Left kidney (tissue), 2 donors: ENCODE measurements around the gene PECR. TPM values are rescaled to one million over a fixed set of nuclear protein-coding genes. Genes with fewer than 3 reads are reported as not detected.
"Not testable (repeated sequence)": the region's sequence is repeated elsewhere in the genome, so short reads cannot be mapped to it uniquely, and the experiment has no call there.

Experiments
- DNase-seq: peaks from one replicate; pipeline ENCODE4 v3.0.0-alpha.2; 2013
- polyA plus RNA-seq: library from polyadenylated mRNA; unstranded; fragments of 120-200 nt; gene quantifications from one replicate; pipeline ENCODE4 v1.2.1, GENCODE V29; 2013; ENCODE audit not compliant: insufficient read length

PECR gene
- polyA plus RNA-seq, 1 donor, result 46.0 TPM

DNA sequence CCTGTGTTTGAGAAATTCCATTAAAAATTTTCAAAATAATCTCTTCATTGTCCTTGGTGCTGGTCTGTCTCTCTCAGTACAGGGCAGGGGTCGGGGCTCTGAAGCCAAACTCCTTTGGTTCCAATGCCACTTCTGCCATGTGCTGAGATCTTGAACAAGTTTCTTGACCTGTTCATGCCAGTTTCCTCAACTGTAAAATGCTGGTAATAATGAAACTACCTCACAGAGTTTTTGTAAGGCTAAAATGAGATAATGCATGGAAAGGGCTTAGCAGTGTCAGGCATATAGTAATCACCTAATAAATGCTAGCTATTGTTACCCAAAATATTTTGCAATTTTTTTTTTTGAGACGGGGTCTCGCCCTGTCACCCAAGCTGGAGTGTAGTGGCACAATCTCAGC, 51.4 kb downstream of the PECR start:
- DNase-seq, result no peak

DNA sequence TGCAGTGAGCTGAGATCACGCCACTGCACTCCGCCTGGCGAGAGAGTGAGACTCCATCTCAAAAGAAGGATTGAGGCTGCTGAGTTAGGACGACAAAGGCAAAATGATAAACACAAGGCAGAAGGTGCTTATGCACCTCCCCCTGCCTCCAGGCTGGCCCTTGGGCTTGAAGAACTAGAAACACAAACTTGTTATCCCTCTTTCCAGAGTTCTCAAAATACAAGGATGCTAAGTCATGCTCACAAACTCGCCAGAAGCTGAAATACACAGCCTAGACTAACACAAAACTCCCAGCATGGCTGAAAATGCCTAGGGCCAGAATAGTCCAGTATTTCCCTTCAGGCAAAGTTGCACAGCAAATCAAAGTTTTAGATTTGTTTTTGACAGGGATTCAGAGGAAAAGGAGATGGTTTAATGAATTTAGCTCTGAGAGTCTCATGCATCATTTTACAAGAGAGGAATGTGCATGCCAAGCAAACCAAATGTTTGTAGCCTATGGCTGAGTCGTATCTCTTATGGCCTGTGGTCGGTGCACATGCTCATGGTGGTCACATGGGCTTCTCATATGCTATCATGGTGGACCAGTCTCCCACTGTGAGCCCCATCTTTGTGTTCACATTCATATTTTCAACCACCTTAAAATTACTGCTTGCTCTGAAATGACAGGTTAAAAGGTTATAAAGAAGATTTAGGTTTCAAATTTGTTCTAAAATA, 52.0 kb downstream of the PECR start:
- DNase-seq, result no peak

DNA sequence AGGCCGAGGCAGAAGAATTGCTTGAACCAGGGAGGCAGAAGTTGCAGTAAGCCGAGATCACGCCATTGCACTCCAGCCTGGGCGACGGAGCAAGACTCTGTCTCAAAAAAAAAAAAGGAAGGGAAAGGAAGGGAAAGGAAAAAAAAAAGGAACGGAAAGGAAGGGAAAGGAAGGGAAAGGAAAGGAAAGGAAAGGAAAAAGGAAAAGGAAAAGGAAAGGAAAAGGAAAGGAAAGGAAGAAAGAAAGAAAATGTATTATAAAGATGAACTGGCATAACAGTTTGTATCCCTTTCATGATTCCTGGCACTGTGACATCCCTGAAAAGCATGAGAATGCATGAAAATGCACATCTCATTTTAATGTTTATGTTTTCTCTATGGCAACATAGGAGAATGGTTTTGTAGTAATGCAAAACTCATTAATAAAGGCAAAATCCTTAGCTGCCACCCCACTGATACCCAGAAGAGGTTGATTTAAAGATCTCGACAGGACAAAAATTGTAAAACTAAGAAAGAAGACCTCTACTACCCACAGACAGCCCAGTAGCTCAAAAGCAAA, 56.8 kb downstream of the PECR start:
- no peak for DNase-seq

DNA sequence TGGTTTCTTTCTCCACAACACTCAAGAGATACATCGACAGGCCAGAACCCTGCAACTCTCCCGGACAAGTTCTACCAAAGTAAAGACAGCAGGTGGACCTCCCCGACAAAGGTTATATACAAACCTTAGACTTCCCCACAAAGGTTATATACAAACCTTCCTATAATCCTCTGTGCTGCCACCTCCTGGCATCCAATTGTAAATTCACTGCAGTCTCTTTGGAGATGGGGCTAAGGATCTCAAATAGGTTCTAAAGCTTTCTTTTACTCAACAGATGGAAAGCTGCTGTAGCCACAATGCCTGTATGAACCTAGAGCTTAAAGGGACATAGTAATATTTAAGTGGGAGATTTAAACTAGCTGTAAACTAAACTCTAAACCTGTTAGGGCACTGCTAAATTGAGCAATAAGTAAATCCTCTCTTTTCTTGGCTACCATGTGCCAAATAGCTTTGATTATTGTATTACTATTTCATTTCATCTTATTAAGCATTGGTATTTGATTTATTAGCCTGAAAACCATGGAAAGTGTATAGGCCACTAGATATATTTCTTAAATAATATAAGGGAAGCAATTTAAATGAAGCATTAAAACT, 58.5 kb downstream of the PECR start:
- DNase-seq, result no peak

DNA sequence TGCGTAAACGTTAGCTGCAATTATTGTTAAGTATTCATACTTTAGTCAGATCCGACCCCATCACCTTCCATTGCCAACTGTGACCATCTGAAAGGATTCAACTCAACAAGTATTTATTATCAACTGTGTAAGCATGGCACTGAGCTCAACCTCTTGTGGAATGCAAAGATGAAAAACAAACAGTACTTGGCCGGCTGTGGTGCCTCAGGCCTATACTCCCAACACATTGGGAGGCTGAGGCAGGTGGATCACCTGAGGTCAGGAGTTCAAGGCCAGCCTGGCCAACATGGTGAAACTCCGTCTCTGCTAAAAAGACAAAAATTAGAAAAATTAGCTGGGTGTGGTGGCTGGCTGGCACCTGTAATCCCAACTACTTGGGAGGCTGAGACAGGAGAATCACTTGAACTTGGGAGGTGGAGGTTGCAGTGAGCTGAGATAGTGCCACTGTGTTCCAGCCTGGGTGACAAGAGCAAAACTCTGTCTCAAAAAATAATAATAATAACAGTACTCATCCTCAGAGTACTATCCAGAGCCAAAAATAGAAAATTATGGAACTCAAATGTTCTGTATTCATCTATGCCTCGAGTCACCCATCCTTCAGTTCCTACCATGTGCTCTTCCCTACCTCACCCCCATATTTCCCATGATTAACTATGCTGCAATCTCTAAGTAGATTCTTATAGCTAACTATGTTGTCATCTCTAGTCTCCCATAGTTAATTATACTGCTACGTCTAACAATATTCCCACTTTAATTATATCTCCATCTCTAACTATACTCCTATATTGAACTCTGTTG, 59.6 kb downstream of the PECR start:
- DNase-seq, result no peak

DNA sequence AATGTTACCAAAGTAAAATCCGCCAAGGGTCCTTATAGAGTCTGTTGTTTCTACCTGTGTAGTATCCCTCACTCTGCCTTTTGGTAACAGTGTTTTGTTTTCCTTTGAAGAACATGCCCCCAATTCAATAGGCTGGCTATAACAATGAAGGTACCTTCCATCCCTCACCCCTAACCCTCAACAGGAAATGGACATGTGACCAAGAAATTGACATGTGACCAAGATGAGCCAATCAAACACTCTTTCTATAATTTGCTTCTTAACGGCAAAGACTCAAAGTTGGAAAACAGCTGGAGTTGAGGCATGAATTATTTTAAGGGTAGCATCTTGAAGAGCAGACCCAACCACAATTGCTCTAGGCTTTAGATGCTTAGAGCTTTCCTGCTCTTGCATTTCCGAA, 62.9 kb downstream of the PECR start:
- no peak for DNase-seq

DNA sequence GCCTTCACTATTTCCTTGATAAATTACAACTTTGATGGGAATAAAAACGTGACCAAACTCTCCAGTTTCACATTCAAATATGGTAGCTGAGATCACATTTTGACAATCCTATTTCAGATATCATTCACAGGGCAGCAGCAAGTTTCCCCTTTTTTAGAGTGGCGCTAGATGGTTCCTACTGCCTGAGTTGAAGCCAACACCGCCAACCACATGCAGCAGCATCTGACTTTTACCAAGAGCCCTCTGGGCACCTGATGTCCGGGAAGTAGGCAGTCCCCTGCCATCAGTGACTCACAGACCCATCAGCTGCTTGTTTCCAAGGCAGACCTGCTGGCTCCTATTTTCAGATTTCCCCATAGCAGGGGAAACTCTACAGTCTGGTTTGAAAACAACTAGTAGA, 64.2 kb downstream of the PECR start:
- DNase-seq, result no peak

DNA sequence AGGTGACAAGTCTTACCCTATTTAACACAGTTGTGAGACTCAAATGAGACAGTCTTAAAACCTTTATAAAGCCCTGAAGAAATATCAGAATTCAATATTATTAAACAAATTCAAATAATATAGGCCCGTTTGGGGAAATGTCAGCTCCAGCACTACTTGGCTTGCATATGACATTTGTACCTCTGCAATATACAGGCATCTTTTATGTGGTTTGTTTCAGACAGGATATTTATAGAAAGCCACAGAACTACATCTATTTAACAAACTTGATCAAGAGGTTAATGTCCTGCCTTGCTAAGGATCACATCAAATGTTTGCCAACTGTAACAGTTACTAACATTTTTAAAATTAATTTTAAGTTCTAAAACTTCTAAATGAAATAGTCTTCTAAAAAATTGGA, 65.0 kb downstream of the PECR start:
- DNase-seq, result no peak

DNA sequence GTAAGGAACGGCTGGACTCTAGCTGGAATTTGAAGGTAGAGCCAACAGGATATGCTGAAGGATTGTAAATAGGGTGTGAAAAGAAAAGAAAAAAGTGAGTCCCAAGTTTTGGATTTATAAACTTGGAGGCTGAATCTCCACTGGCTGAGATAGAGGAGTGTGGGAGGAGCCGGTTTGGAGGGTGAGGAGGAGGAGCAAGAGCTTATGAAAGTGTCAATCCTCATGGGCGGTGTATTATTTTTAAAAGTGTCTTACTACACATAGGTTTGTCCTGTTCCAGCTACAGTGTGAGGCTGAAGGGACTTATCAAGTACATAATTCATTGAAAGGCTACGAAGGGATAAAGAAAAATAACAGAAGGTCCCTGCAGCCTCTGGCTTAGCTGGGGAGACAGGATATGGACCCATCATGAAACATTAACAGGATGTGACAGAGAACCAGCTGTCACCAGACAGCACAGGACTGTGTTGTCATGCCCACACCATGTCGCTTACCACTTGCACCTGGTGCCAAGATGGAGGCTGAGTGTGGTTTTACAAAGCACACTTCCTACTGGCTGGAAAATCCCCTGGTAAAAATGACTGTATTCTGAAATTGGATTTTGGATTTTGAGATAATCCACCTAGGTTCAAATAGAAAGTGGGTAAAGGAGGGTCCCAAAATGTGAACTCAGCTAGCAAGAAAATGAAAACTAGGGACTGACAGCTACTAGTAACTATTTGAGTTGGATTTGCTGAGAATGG, 65.7 kb downstream of the PECR start:
- no peak for DNase-seq

DNA sequence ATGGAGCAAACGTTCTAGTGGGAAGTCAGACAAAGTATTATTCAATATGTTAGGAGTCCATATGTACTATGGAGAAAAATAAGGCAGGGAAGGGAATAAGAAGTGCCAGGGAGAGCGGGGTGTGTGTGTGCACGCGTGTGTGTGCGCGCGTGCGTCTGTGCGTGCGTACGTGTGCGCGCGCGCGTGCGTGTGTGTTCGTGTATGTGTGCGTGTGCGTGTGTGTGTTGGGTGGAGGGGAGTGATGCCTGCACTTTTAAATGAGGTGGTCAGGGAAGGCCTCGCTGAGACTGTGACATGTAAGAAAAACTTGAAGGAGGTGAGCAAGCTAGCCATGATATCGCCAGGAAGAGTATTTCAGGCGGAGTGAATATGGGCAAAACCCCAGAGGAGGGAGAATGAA, 66.6 kb downstream of the PECR start:
- no peak for DNase-seq

DNA sequence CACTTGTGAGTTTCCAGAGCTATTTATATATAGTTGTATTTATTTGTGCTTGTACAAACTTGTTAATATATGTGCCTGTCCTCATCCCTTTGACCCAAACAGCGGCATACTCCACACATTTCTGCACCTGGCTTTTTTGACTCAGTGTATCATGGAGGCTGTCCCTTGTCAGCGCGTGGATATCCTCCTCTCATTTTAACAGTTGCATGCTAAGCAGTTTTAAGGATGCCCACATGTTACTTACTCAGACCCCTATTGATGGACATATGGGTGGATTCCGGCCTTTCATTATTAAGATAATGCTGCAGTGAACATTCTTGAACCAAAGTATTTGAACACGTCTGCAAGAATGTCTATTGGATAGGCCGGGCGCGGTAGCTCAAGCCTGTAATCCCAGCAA, 67.6 kb downstream of the PECR start:
- no peak for DNase-seq

DNA sequence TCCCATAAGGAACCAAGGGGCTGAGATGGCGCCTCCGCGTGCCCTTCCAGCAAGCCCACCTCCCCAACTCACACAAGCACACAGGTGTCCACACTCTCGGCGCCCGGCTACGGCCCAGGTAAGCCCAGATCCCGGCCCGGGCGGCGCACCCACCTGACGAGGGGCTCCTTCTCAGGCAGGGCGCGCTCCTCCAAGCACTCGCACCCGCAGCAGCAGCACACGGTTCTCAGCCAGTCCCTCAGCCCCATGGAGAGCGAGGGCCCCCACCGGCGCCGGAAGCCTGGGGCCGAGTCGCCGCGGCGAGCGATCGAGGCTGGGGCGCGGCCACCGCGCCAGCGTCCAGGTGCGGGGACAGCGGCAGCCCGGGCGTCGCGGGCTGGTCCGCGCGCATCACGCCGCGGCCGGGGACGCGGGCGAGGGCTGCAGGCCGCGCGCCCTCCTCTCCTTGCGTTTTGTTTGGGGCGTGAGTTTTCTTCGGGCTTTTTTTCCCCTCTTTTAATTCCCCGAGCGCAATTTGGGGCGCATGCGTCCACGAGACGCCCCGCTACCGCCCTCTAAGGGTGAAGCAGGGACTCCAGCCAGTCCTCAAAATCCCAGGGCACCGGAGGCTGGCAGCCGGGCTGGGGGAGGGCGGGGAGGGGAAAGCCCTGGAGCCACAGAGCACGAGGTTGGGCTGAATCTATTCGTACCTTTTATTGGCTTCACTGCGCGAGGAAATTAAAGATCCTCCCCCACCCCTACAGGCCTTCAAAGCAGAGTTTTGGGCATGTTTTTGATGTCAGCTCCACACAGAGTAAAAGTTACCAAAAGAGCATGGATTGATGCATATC, 68.3 kb downstream of the PECR start, which contains the start of gene MREG:
Gene MREG, minus strand, starts transcription at position 472 of the 830 bp plus-strand sequence. Its CDS starts 224 bp downstream, at position 248.
- DNase-seq, result peak; percentile 87

DNA sequence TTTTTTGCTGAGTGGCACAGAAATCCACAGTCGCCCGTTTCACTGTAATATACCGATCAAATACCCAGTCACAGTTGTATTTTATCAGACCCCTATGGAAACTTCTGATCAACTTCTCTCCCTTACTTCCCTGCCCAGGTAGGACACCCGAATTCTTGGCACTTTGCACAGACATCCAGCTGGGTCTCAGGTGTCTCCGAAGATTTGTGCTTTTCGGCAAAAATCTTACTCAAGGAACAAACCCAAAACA, 68.9 kb downstream of the PECR start:
- no peak for DNase-seq

DNA sequence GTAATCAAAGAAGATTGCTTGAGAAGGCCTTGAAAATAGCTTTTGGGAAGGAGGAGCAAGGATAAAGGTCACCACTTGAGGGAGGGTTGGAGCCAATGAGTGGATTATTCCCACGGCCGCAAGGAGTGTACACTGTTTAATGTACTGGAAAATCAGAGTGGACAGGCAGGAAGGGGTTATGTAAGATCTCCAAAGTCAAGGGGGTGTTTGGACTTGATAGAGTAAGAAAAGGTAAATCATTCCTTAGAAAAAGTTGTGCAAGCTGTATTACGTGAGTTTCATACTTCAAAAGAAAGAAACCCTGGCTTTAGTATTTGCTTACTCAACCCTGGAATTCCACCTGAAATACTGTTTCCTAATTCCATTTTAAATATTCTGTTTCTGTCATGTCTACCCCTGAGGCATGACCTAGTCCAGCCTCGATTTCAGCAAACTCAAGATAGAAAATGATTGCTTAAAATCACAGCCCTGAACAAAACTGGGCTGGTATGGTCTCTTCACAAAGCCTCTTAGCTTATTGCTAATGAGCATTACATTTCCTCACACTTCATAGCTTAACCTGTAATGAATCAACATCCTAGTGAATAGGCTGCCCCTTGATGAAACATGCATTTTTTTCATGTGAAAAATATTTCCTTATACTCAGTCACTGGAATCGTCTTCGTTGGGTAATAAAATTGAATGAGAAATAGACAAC, 69.3 kb downstream of the PECR start:
- no peak for DNase-seq

DNA sequence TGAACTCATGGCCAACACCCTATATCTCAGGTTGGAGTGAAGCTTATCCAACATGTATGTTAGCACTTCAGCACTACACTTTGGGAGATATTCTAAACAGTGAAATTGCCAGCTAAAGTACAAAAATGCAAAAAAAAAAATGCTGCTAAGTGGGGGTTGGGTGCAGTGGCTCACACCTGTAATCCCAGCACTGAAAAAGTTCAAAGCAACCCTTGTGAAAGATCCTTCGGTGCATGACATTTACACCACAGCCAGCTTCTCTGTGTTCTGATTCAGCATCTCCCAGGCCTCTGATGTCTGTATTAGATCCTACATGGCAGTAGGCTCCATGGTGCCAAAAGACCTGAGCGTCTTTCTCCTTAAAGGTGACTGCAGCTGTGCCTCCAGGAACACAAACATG, 72.4 kb downstream of the PECR start:
- not testable (repeated sequence) for DNase-seq

DNA sequence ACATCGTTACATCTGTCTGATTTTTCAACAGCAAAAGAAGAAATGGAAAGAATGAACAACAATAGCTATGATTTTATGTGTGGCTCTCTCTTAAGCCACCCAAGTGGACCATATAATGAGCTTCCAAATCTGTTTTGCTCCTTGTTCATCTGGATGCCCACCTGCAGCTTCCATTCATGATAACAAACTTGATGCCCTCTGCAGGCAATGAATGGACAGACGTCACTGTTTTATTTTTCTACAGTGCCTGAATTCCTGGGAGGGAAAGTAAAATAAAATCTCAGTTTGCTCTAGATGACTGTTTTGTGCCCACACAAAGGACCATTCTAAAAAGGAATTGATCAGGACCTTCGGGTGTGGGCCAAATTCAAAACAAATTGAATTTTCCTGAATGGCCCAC, 73.2 kb downstream of the PECR start:
- DNase-seq, result no peak

DNA sequence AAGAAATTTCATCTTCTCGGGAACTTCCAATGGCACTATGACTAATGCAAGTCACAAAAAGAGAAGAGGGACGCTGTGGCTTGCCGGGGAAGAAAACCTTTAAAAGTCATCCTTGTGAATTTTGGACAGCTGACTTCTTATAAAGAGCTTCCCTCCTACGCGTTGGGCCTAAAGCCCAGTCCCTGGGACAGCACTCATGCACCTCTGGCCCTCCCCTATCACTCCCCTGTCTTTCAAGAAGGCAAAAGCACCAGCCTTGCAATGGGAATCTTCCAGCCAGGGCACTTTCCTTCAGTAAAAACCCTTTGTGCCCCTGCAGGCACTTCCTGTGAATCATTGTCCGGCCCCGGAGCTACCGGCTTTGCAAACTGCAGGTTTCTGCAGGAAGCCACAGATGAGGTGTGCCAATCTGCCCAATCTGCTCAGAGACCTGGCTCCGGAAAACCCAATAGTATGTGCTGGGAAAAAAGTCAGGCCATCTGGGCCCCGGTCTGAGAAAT, 75.4 kb downstream of the PECR start:
- no peak for DNase-seq

DNA sequence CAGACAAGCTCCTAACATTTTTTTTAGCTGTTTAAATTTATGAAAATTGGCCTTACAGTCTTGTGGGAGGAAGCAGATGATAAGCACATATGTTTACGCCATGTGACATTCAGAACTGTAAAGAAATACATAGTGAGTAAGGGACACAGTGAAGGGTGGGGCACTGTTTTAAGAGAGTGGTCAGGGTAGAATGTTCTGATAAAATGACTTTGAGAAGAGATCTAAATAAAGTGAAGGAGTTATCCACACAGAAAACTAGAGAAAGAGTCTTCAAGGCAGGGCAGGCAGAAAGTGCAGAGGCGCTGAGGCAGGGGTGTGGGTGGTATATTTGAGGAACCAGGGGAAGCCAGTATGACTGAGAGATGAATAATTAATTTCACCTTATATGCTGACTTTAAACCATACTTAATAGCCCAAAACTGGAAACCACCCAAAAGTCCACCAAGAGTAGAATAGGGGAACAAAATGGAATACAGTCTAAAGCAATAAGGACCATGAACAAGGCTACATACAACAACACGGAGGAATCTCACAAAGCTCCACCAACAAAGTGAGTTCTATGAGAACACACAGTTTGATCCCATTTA, 76.8 kb downstream of the PECR start:
- no peak for DNase-seq

DNA sequence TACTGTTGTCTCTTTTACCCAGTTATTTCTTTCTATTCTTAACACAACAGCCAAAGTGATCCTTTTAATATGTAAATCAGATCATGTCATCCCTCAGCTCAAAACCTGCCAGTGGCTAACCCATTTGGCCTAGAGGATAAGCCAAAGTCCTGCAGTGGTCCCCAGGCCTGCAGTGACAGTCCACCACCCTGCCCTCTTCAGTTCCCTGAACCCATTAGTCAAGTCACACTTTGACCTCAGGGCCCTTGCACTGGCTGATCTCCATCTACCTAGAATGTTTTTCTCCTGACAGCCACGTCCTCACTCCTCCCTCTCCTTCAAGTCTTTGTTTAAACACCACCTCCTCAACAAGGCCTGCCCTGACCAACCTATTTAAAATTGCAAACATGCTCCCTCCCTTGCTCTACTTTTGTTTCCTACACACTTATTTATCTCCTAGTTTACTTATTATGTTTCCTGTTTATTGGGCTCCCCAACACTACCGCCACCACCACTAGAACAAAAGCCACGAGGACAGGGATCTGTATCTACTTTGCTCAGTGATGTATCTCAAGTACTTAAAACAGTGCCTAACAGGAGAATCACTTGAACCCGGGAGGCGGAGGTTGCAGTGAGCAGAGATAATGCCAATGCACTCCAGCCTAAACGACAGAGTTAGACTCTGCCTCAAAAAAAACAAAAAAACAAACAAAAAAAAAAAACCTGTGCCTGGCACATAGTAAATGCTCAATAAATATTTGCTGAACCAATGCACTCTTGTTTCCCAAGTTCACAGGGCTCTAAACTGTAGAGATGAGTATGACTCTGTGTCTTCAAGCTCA, 77.5 kb downstream of the PECR start:
- no peak for DNase-seq
